Stimulated activated CD8-positive, alpha-beta memory T cell treated with anti-CD3 and anti-CD28 coated beads, Interleukin-12 subunit alpha, Interleukin-12 subunit beta, amount 100 ng/mL, for 4 hours (primary cell): ENCODE data around the gene REEP2.
"Not testable (repeated sequence)": the region's sequence is repeated elsewhere in the genome, so short reads cannot be mapped to it uniquely, and the experiment has no call there.

ENCODE experiments used
- DNase-seq: peaks from one replicate; pipeline ENCODE4 v3.0.0-alpha.2; 2020; ENCODE audit warnings: low read depth

Gene REEP2

GRCh38 chr5:138466125-138466899, 27.5 kb downstream of the REEP2 start:
- DNase-seq = peak; percentile 22

- no peak for DNase-seq
These were observed 28.2 kb downstream of the REEP2 start for GRCh38 chr5:138466900-138467710.

- no peak for DNase-seq
These were observed 28.9 kb downstream of the REEP2 start for GRCh38 chr5:138467711-138468132.

- no peak for DNase-seq
These were observed 29.5 kb downstream of the REEP2 start for GRCh38 chr5:138468133-138468965.

GRCh38 chr5:138468966-138469539, 30.2 kb downstream of the REEP2 start:
- no peak for DNase-seq

GRCh38 chr5:138469540-138470321, 30.9 kb downstream of the REEP2 start:
- DNase-seq = no peak

GRCh38 chr5:138470322-138471051, 31.6 kb downstream of the REEP2 start:
- no peak for DNase-seq

GRCh38 chr5:138471052-138471361, 32.1 kb downstream of the REEP2 start:
- no peak for DNase-seq

- DNase-seq = no peak
These were observed 33.5 kb downstream of the REEP2 start for GRCh38 chr5:138472353-138472752.

GRCh38 chr5:138473151-138473550, 34.3 kb downstream of the REEP2 start:
- DNase-seq = not testable (repeated sequence)

- no peak for DNase-seq
These were observed 38.1 kb downstream of the REEP2 start for GRCh38 chr5:138476918-138477317.

GRCh38 chr5:138482638-138483037, 43.8 kb downstream of the REEP2 start:
- no peak for DNase-seq

GRCh38 chr5:138488481-138488945, 49.7 kb downstream of the REEP2 start:
- DNase-seq = no peak

- no peak for DNase-seq
These were observed 50.8 kb downstream of the REEP2 start for GRCh38 chr5:138489683-138490061.

GRCh38 chr5:138490648-138491283, 51.9 kb downstream of the REEP2 start:
- DNase-seq = no peak

- no peak for DNase-seq
These were observed 52.4 kb downstream of the REEP2 start for GRCh38 chr5:138491284-138491648.

GRCh38 chr5:138491669-138492559, 53.1 kb downstream of the REEP2 start:
- peak; percentile 77 for DNase-seq

GRCh38 chr5:138492560-138493045, 53.7 kb downstream of the REEP2 start:
- no peak for DNase-seq

GRCh38 chr5:138495351-138495750, 56.5 kb downstream of the REEP2 start:
- no peak for DNase-seq
